H9 (cell line): ENCODE measurements around the gene BTBD7. TPM values are rescaled to one million over a fixed set of nuclear protein-coding genes. Genes with fewer than 3 reads are reported as not detected.

ENCODE experiments used
- DNase-seq: peaks from one replicate; pipeline ENCODE4 v3.0.0-alpha.2; 2017
- H2AFZ ChIP-seq: one replicate; pipeline ENCODE4 v1.6.1; 2013; ENCODE audit warnings: mild to moderate bottlenecking, low read length, control low read depth, moderate library complexity
- H2AK5ac ChIP-seq: 2 replicates; pipeline ENCODE4 v1.6.1; 2013; ENCODE audit warnings: low read length, control low read depth, mixed read lengths; ENCODE audit not compliant: insufficient read length
- H2BK120ac ChIP-seq: one replicate; pipeline ENCODE4 v1.6.1; 2013; ENCODE audit warnings: low read depth, mild to moderate bottlenecking, low read length, control low read depth, inconsistent platforms; ENCODE audit not compliant: poor library complexity, severe bottlenecking
- H2BK12ac ChIP-seq: 2 replicates; pipeline ENCODE4 v1.6.1; 2013; ENCODE audit warnings: low read length, control low read depth, mixed read lengths, low read depth; ENCODE audit not compliant: insufficient read length
- H2BK15ac ChIP-seq: 2 replicates; pipeline ENCODE4 v1.6.1; 2013; ENCODE audit warnings: low read depth, low read length, control low read depth
- H2BK20ac ChIP-seq: one replicate; pipeline ENCODE4 v1.6.1; 2013; ENCODE audit warnings: low read depth, mild to moderate bottlenecking, low read length, control low read depth, inconsistent platforms; ENCODE audit not compliant: poor library complexity, severe bottlenecking
- H2BK5ac ChIP-seq: 2 replicates; pipeline ENCODE4 v1.6.1; 2013; ENCODE audit warnings: low read length, control low read depth, mixed read lengths; ENCODE audit not compliant: insufficient read length
- H3K14ac ChIP-seq: 2 replicates; pipeline ENCODE4 v1.6.1; 2013; ENCODE audit warnings: low read length, control low read depth; ENCODE audit not compliant: insufficient read depth
- H3K18ac ChIP-seq: 2 replicates; pipeline ENCODE4 v1.6.1; 2013; ENCODE audit warnings: low read depth, mild to moderate bottlenecking, mixed read lengths, low read length, control low read depth; ENCODE audit not compliant: insufficient read length
- H3K23ac ChIP-seq: 2 replicates; pipeline ENCODE4 v1.6.1; 2013; ENCODE audit warnings: low read length, control low read depth, mixed read lengths, low read depth; ENCODE audit not compliant: insufficient read length
- H3K23me2 ChIP-seq: 2 replicates; pipeline ENCODE4 v1.6.1; 2013; ENCODE audit warnings: low read depth, mild to moderate bottlenecking, mixed read lengths, low read length, control low read depth; ENCODE audit not compliant: insufficient read length, poor library complexity, severe bottlenecking
- H3K27ac ChIP-seq: 2 replicates; pipeline ENCODE4 v1.5.1; 2013; ENCODE audit warnings: low read length, control low read depth, mixed read lengths, low read depth; ENCODE audit not compliant: insufficient read length
- H3K27me3 ChIP-seq: 2 replicates; pipeline ENCODE4 v1.6.1; 2013; ENCODE audit warnings: low read length, control low read depth, inconsistent platforms; ENCODE audit not compliant: insufficient read depth
- H3K4ac ChIP-seq: 2 replicates; pipeline ENCODE4 v1.6.1; 2013; ENCODE audit warnings: low read depth, mild to moderate bottlenecking, control low read depth, inconsistent platforms, low read length, moderate library complexity
- H3K4me1 ChIP-seq: 2 replicates; pipeline ENCODE4 v1.6.1; 2013; ENCODE audit warnings: low read length, control low read depth, inconsistent platforms; ENCODE audit not compliant: insufficient read depth
- H3K4me2 ChIP-seq: 2 replicates; pipeline ENCODE4 v1.6.1; 2013; ENCODE audit warnings: low read length, control low read depth, mixed read lengths; ENCODE audit not compliant: insufficient read length, insufficient read depth
- H3K56ac ChIP-seq: 2 replicates; pipeline ENCODE4 v1.6.1; 2013; ENCODE audit warnings: low read depth, mild to moderate bottlenecking, mixed read lengths, low read length, control low read depth; ENCODE audit not compliant: insufficient read length
- H3K79me1 ChIP-seq: 2 replicates; pipeline ENCODE4 v1.6.1; 2013; ENCODE audit warnings: low read depth, mild to moderate bottlenecking, moderate library complexity, low read length, control low read depth, inconsistent platforms; ENCODE audit not compliant: insufficient read depth, poor library complexity, severe bottlenecking
- H3K79me2 ChIP-seq: 2 replicates; pipeline ENCODE4 v1.6.1; 2013; ENCODE audit warnings: low read length, control low read depth, inconsistent platforms; ENCODE audit not compliant: insufficient read depth
- H3K9ac ChIP-seq: 2 replicates; pipeline ENCODE4 v1.6.1; 2013; ENCODE audit warnings: low read length, control low read depth, mixed read lengths; ENCODE audit not compliant: insufficient read length; ENCODE audit errors: extremely low read depth
- H3K9me3 ChIP-seq: one replicate; pipeline ENCODE4 v1.6.1; 2013; ENCODE audit warnings: low read depth, low read length, inconsistent platforms; ENCODE audit not compliant: control insufficient read depth
- H3T11ph ChIP-seq: one replicate; pipeline ENCODE4 v1.6.1; 2013; ENCODE audit warnings: mild to moderate bottlenecking, low read length, control low read depth, inconsistent platforms
- H4K20me1 ChIP-seq: one replicate; pipeline ENCODE4 v1.6.1; 2013; ENCODE audit not compliant: control insufficient read depth, insufficient read length, insufficient read depth
- H4K5ac ChIP-seq: 2 replicates; pipeline ENCODE4 v1.6.1; 2013; ENCODE audit warnings: low read depth, mild to moderate bottlenecking, mixed read lengths, low read length, control low read depth; ENCODE audit not compliant: insufficient read length
- H4K8ac ChIP-seq: replicated peaks from 2 replicates; pipeline ENCODE4 v1.6.1; 2013; ENCODE audit warnings: low read length, control low read depth, mixed read lengths, low read depth; ENCODE audit not compliant: insufficient read length
- H4K91ac ChIP-seq: 2 replicates; pipeline ENCODE4 v1.6.1; 2013; ENCODE audit warnings: low read depth, mild to moderate bottlenecking, moderate library complexity, mixed read lengths, low read length, control low read depth; ENCODE audit not compliant: insufficient read length
- H3K27ac Mint-ChIP-seq, 3 experiments: 2 replicates in 2 of 3; 3 replicates in 1 of 3; pipeline ENCODE4 v1.8.0; 2020 to 2021; ENCODE audit warnings: mixed read lengths in 3 of 3, mild to moderate bottlenecking in 1 of 3, moderate library complexity in 1 of 3
- H3K27me3 Mint-ChIP-seq: 2 replicates; pipeline ENCODE4 v1.8.0; 2021; ENCODE audit warnings: low read depth, mild to moderate bottlenecking, moderate library complexity, mixed read lengths
- H3K36me3 Mint-ChIP-seq, 3 experiments: 2 replicates in 2 of 3; 3 replicates in 1 of 3; pipeline ENCODE4 v1.8.0; 2020 to 2021; ENCODE audit warnings: low read depth in 3 of 3, mixed read lengths in 3 of 3; ENCODE audit not compliant: insufficient read depth in 1 of 3
- H3K4me1 Mint-ChIP-seq, 2 experiments: 2 replicates each; pipeline ENCODE4 v1.8.0; 2020; ENCODE audit warnings: mixed read lengths in 2 of 2
- H3K4me3 Mint-ChIP-seq, 2 experiments: 2 replicates in 1 of 2; 3 replicates in 1 of 2; pipeline ENCODE4 v1.8.0; 2020 to 2021; ENCODE audit warnings: mild to moderate bottlenecking in 2 of 2, mixed read lengths in 2 of 2, moderate library complexity in 1 of 2
- H3K9me3 Mint-ChIP-seq, 2 experiments: 2 replicates in 1 of 2; 3 replicates in 1 of 2; pipeline ENCODE4 v1.8.0; 2020; ENCODE audit warnings: mild to moderate bottlenecking in 2 of 2, mixed read lengths in 2 of 2, moderate library complexity in 1 of 2
- CTCF ChIP-seq: fragments of 200-600 bp; sonication (generic); conservative IDR thresholded peaks from 3 replicates; pipeline ENCODE4 v1.8.0; 2021; ENCODE audit warnings: antibody characterized with exemption, mild to moderate bottlenecking
- WGBS: extraction: QIAGEN DNeasy Blood & Tissue Kit; methylation state at CpG from one replicate; pipeline ENCODE4 v1.1.7; 2013; ENCODE audit warnings: missing lambda C conversion rate, low lambda C conversion rate, mixed read lengths; ENCODE audit not compliant: insufficient read length; ENCODE audit errors: extremely low coverage; 5-methylcytosine and 5-hydroxymethylcytosine counted together
- total RNA-seq: library from RNA; stranded (reverse); gene quantifications from 2 replicates; pipeline ENCODE4 v1.2.1, GENCODE V29; 2021

BTBD7 gene
- total RNA-seq, 1 experiment from 2014 or later = 44.1 TPM

GRCh38 chr14:93316716-93317115, 16.1 kb downstream of the BTBD7 start:
- no CpG with 5 or more reads among the region's 4 CpGs for WGBS
- Histone ChIP-seq H4K5ac (no peak overlapping the region), H3K79me1 (peaks cover 4% of the 10 kb centered on the region), H3K23me2 (no peaks in the 10 kb centered on the region), H3K4ac (no peak overlapping the region), H3K56ac (no peak overlapping the region), H4K91ac (no peak overlapping the region), H3K18ac (no peak overlapping the region), H3K9me3 (no peaks in the 10 kb centered on the region), H2AFZ (no peak overlapping the region), H3K4me2 (no peak overlapping the region), H2BK120ac (no peak overlapping the region), H3K23ac (no peak overlapping the region), H2BK5ac (no peak overlapping the region), H3K27me3 (no peaks in the 10 kb centered on the region), H3K79me2 (peaks cover 5% of the 10 kb centered on the region; the same call in 1 of the 2 replicates), H3K14ac (no peak overlapping the region), H2AK5ac (no peak overlapping the region), H4K20me1 (no peaks in the 10 kb centered on the region), H3K9ac (no peak overlapping the region), H2BK15ac (no peak overlapping the region), H2BK20ac (no peak overlapping the region), H2BK12ac (no peak overlapping the region), H3T11ph (no peak overlapping the region), H3K27ac (no peak overlapping the region), H3K4me1 (peaks cover 2% of the 10 kb centered on the region; the same call in 1 of the 2 replicates), H4K8ac (no peak overlapping the region)
- H3K4me3 Mint-ChIP-seq = no peak overlapping the region
- H3K27ac Mint-ChIP-seq = no peak overlapping the region
- H3K4me1 Mint-ChIP-seq = peaks cover 22 to 28% of the 10 kb centered on the region in 2 experiments
- no peaks in the 10 kb centered on the region for H3K27me3 Mint-ChIP-seq
- no peak for TF ChIP-seq CTCF
- DNase-seq = no peak
- H3K9me3 Mint-ChIP-seq = no peaks in the 10 kb centered on the region
- H3K36me3 Mint-ChIP-seq = peaks cover 0 to 9% (median 8%) of the 10 kb centered on the region in 3 experiments; a peak in 3 of 7 replicates
